ENCODE data around the gene CCDC47.

- TF ChIP-seq, protein P1, sequence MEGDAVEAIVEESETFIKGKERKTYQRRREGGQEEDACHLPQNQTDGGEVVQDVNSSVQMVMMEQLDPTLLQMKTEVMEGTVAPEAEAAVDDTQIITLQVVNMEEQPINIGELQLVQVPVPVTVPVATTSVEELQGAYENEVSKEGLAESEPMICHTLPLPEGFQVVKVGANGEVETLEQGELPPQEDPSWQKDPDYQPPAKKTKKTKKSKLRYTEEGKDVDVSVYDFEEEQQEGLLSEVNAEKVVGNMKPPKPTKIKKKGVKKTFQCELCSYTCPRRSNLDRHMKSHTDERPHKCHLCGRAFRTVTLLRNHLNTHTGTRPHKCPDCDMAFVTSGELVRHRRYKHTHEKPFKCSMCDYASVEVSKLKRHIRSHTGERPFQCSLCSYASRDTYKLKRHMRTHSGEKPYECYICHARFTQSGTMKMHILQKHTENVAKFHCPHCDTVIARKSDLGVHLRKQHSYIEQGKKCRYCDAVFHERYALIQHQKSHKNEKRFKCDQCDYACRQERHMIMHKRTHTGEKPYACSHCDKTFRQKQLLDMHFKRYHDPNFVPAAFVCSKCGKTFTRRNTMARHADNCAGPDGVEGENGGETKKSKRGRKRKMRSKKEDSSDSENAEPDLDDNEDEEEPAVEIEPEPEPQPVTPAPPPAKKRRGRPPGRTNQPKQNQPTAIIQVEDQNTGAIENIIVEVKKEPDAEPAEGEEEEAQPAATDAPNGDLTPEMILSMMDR (conservative IDR thresholded peaks at IDR 0.05; ENCODE audit: low read depth, low read length), result no peak
- no peak for TF ChIP-seq POLR2A (IDR thresholded peaks at IDR 0.05; ENCODE audit: low read depth, low read length)
- TF ChIP-seq CHD1 (IDR thresholded peaks at IDR 0.05; ENCODE audit: low read depth, low read length), result no peak
- TF ChIP-seq RAD21 (IDR thresholded peaks at IDR 0.05; ENCODE audit: low read length), result no peak
- TF ChIP-seq MAFK (IDR thresholded peaks at IDR 0.05; ENCODE audit: low read depth, low read length), result peak; percentile 30; the same call in 1 of the 2 replicates
- no peak for TF ChIP-seq RFX5 (IDR thresholded peaks at IDR 0.05; ENCODE audit: low read depth, low read length)
- TF ChIP-seq RCOR1 (IDR thresholded peaks at IDR 0.05; ENCODE audit: insufficient replicate concordance, low read length), result no peak
- no peak for TF ChIP-seq MXI1 (IDR thresholded peaks at IDR 0.05; ENCODE audit: borderline replicate concordance, low read depth, low read length)
- TF ChIP-seq SMC3 (IDR thresholded peaks at IDR 0.05; ENCODE audit: low read depth, low read length), result no peak
These were observed 42.7 kb upstream of the CCDC47 start for GRCh38 chr17:63816123-63816522.
